GM12892 (cell line): ENCODE results near the gene FKBP8.

ENCODE experiments used
- POLR2A ChIP-seq: IDR thresholded peaks from 2 replicates; pipeline ENCODE4 v1.6.1; 2011; ENCODE audit warnings: low read depth, low read length, control low read depth
- TAF1 ChIP-seq: IDR thresholded peaks from 2 replicates; pipeline ENCODE4 v1.6.1; 2011; ENCODE audit warnings: low read depth, mild to moderate bottlenecking, control low read depth, low read length, borderline replicate concordance

GRCh38 chr19:18533058-18533457 is 10.3 kb downstream of the FKBP8 start:
- TF ChIP-seq TAF1 (no peak), POLR2A (no peak)
